ENCODE results near the gene PPP1R9A.

Gene PPP1R9A

DNA sequence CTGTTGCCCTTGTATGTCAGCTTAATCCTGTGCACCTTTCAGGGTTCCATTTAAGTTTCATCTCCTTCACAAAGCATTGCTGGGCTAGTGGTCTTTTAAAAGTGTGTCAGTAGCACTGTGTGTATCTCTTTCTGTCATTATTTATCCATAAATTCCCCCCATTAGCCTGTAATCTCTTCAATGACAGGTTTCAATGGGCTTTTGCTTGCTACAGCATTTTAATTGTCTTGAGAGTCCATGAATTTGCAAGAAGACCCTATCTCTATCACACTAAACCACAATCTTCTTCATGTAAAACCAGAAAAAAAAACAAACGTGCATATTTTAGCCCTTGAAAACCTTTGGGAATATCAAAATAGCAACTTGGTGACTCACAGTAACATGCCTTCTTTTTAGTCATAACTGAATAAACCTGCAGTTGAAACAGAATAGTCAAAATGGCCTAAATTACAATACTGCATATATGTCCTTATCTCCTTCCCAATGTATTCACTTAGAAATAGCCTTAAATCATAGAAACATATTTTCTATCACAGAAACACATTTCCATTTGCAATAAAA, 298.4 kb downstream of the PPP1R9A start:
- peak; percentile 47 for DNase-seq (ENCODE audit: low spot score)

DNA sequence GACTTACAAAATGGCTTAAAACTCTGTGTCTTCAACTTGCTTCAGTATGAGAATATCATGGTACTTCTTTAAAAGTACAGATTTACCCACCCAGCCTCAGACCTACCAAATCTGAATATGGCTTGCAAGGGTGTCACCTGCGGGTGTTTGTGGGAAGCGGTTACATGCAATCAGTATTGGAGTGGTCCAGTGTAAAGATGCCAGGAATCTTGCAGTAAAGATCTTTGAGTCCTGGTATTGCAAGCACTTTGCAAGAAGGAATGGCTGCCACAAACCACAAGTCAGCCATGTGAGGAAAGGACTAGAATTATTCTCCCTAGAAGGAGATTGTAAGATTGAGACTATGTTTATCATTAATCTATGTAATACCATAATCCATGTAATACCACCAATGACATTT, 301.9 kb downstream of the PPP1R9A start:
- no peak for DNase-seq (ENCODE audit: low spot score)

DNA sequence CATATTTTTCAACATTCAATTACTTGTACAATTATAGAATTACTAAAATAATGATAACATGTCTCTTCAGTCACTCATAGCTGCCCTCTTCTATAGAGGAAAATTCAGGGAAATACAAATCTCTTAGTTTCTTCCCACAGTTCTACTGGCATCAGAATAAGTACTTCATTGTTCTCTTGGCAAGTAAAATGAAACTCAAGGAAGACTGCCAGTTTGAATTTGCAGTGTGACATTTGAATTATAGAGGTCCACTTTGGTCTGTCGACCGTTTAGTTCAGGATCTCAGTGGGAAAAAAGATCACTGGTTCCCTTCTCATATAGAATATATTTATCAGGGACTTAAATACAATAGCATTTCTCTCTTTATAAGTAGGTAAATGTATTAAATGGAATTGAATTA, 302.4 kb downstream of the PPP1R9A start:
- no peak for DNase-seq (ENCODE audit: low spot score)

DNA sequence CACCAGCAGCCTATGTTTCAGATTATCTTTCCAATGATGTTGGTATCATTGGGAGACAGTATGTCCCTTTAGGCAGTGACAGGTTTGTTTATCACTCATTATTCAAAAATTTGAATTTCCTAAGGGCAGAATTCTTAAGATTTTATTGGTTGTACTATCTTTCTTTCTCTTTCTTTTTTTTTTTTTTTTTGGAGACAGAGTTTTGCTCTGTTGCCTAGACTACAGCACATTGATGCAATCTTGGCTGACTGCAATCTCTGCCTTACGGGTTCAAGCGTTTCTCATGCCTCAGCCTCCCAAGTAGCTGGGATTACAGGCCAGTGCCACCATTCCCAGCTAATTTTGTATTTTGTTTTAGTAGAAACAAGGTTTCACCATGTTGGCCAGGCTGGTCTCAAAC, 305.8 kb downstream of the PPP1R9A start:
- no peak for DNase-seq (ENCODE audit: low spot score)

DNA sequence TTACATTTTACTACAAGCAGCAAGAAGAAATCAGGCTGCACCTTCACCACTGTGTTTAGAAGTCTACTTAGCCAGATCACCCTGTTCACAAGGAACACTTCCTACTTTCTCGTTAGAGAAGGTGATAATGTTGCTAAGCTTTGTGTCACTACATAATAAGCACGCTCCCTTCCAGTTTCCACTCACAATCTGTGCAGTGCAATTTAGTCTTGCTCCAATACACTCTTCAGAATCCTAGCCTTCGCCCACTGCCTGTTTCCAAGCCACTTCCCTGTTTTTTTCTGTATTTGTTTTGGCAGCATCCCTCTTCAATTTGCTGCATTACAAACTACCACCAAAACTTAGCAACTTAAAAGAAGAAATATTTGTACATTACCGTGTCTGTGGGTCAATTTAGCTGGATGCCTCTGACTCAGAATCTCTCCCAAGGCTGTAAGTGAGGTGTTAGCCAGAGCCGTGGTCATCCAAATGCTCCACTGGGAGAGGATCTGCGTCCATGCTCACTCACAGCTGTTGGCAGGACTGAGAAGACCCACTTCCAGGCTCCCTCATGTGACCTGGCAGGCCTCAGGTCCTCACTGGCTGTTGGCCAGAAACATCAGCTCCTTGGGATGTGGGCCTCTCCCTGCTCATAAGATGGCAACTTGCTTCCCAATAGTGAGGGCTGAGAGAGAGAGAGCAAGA, 306.6 kb downstream of the PPP1R9A start:
- DNase-seq (ENCODE audit: low spot score), result peak; percentile 30

DNA sequence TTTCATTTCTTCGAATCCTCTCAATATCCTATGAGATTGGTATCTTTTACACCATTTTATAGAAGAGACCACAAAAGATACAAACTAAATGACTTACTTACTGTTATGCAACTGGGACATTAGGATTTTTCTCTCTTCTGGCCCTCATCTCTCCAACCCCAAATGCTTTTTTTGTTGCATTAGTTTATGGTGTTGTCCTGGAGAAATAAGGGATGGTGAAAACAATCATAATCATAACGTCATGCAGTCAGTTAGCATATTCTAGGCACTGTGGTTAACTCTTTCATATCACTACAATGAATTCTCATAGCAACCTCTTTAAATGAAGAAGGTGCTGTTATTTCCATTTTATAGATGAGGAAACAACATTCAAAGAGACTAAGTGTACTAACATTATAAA, 312.3 kb downstream of the PPP1R9A start:
- DNase-seq (ENCODE audit: low spot score), result no peak

DNA sequence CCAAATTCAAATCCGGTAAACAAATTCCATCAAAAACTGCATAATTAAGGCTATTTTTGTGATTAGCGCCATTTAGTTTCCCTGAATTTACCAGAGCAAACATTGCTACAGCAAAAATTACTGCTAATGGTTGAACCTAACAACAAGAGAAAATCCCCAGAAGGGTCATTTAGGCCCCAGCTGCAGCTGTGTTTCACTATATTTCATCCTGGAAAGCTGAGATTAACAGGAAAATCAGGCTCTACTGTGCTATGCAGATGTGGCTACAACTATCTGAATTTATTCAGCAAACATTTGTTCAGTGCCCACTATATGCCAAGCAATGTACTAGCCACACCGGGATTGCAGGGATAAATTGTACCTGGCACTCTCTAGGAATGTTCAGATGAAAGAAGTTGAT, 312.9 kb downstream of the PPP1R9A start:
- no peak for DNase-seq (ENCODE audit: low spot score)

DNA sequence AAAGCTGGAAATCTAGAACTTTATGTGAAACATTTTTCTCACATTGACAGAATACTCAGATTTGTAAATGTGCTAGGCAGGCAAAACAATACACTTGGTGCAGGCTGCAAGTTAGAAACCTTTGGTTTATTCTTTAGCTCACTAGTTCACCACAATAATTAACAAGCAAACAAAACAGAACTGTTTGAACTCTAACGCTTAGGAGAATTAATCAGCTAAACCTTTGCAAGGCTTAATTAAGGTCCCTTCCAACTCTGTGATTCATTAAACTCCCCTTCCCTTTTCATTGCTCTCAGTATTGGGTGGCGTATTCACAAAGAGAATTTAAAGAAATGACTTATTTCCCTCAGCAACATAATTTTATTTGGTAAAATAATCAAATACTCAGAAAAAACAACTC, 317.9 kb downstream of the PPP1R9A start:
- no peak for DNase-seq (ENCODE audit: low spot score)

DNA sequence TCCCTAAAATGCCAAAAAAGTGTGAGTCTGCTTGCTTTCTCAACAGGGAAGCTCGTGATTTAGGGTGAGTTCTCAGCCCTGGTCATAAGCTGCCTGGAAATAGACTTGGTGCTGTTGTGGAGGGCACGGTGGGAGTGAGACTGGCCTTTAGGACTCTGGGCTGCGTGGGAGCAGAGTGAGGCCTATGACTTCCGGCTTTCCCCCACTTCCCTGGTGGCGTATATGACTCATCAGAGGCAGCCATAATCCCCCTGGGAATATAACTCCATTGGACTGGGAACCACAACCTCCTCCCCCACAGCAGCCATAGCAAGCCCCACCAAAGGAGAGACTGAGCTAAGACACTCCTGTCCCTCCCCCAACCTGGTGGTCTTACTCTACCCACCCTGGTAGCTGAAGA, 321.9 kb downstream of the PPP1R9A start:
- DNase-seq (ENCODE audit: low spot score), result no peak

DNA sequence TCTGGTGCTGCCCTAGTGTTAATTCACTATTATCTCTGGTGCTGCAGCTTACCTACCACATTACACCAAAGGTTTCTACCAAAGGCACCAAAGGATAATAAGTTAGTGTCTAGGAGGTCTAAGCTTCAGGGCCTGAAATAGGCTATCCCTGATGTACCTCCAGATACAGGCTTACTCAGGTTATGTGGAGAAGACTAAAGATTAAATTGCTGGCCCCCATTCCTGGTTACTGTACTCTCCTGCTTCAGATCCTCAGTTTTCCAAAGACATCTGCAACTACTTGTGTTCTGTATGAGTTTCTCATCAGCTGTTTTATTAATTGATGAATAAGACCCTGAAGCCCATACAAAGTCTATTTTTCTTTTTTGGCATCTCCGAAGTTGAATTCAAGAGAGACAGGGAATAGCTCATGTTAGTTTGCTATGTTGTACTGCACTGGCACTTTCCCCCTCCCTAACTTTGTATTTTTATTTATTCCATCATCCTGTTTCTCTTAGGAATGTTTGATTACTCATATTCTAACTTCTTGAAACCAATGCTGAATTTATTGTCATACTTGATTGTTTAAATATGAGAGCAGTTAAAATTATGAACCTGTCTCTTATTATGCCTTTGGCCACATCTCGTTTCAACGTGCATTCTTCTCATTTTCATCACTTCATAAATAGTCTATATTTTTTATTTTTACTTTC, 331.0 kb downstream of the PPP1R9A start:
- DNase-seq (ENCODE audit: low spot score), result no peak

DNA sequence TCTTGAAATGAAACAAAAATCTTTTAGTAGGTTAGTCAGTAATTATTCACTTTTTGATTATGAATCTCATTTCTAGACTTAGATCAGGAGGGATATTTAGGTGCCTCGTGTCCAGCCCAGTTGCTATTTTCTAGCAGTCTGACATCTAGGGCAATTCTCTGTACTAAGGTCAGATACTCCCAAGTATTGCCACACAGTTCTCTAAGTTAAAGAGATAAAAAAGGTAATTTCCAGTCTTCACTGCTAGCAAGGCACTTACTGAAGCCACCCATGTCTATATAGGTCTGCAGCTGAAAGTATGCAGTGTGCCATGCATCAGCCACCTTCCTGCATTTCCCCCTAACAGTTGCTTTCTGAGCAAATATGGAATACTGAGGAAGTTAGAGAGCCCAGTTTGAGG, 333.5 kb downstream of the PPP1R9A start:
- no peak for DNase-seq (ENCODE audit: low spot score)

DNA sequence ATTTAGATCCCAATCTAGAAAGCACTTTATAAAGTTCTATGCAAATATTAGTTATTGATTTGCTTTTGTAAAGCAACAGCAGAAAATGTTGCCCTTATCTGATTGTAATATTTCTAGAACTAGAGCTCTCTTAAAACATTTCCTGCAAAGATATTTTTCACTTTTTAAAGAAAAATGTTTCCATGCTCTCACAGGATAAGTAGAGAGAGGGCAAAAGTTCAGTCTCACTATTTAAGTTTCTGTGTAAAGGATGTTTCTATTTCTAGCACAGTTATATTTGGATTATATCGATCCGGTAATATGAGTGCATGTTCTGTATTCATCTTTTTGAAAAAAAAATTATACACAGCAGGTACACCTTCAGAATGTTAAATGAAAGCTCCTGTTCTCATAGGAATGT, 334.9 kb downstream of the PPP1R9A start:
- no peak for DNase-seq (ENCODE audit: low spot score)

DNA sequence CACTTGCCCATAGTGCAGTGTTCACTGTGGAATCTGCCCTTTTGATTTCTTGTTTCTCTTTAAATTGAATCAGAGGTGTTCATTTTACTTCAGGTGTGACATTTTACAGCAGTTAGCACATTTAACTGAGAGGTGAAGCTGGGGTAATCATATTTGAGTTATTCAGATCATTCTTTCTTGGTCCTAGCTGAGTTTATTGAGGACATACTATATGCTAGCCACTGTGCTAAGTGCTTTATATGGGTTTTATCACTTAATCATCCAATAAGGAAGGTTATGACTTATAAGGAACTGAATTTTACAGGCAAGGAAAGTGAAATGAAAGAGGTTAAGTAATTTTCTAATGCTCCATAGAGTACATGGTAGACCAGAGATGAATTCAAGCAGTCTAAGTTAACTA, 337.2 kb downstream of the PPP1R9A start:
- no peak for DNase-seq (ENCODE audit: low spot score)

DNA sequence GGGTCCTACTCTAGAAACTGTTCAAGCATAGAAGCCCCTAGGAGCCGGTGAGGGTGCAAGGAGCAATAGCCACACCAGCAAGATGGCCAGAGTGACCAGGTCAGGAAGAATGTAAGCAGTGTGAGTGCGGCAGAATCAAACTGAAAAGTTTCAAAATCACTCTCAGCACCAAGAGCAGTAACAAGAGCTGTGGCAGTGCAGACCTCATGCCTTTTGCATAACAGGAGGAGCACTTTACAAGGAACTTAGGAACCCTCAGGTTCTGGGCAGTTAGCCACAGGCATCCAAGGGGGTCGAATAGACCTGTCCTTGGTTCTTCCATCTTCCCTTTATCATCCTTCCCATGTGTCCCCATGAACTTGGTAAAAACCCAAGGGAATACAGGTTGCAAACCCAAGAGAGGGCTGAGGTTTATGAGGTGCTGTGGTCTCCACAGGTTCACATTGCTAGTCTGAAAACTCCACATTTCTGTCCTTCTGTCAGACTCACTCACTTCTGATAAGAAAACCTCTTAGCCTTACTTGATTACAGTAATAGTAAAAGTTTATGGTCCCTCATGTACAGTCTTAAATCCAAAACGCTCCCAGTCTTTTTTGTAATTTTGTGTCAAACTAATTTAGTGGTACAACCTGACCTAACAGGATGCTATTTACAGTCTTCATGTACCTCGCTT, 338.6 kb downstream of the PPP1R9A start:
- DNase-seq (ENCODE audit: low spot score), result no peak

DNA sequence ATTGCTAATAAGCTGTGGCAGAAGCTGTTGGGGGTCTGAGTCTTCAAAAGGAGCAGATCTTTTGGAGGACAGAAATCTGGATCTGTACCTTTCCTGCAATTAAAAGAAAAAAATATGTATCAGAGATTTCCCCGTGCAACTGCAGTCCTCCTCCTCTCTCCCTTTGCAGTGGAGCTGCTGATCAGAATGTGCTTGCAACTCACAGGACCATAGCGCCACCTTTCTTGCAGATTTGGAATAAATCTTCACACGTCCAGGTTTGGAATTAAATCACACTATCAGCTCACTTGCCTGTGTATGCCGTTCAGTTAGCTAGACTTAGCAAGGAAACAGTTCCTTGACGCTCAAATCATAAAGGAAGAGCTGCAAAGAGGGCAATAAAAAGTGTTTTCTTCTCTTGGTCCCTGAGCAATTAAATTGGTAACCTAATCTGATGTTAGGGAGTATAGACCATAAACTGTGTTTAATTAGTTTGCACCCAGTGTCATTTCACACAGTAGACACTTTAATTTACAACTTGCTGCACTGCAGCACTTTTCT, 339.5 kb downstream of the PPP1R9A start:
- DNase-seq (ENCODE audit: low spot score), result peak; percentile 60

DNA sequence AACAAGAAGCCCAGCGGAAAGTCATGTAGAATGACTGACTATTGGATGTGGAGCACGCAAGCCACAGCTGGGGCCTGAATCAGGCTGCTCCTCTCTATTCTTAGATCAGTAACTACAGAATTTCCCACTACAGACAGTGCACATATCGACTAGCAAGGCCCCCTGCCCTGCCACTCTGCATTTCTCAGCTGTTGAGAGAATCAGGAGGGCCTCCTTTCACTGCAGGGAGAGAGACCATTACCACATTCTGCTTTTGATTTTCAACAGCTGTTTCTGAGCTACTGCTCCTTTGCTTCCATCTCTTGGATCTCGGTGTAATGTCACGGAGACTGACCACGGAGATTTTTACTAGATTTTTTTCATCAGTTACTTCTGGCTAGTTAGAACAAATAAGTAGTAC, 343.2 kb downstream of the PPP1R9A start:
- no peak for DNase-seq (ENCODE audit: low spot score)

DNA sequence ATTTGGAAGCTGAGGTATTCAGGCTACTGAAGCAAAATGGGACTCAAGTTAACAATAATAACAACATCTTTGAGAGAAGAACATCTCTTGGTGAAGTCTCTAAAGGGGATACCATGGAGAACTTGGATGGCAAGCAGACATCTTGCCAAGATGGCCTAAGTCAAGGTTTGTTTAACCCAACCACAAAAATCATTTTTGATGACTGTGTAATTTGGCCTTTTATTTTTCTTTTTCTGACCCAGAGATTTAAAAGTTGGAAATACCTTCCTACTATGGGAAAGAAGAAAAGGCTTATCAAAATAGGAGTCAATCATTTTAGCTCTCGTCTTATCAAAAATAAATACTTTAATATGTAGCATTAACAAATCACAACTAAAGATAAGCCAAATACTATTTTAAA, 344.6 kb downstream of the PPP1R9A start:
- DNase-seq (ENCODE audit: low spot score), result no peak

DNA sequence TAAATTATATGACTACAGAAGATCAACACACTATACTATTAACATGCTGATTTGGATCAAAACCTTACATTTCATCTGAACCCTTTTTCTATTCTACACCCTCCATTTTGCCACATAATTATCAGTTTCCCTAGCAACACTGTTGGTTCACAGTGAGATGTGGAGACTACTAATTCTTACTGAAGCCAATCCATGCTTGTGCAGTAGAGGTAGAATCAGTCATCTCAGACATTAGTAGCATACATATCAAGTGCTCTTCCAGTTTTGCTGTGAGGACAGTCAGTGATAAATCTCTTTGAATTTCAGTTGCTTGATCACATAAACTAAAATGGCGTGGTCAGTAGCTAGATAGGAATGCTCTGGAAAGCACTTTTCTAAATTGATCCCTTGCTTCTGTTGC, 346.6 kb downstream of the PPP1R9A start:
- no peak for DNase-seq (ENCODE audit: low spot score)

DNA sequence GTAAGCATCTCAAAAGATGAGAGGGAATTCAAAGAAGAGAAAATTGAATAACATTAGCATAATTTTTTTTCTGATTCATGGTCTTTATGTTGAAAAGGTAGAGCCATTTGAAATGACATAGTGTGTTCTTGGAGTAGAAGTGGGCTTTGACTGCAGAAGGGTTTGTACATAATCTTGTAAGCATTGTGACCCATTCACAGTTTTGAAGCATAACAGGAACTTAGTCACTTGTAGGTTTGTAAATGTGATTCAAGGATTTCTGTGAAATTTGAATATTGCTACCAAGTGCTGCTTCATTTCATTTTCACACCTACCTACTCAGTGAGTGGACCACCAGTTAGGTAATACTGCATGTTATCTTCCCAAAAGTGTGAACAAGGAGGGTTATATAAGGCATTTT, 348.3 kb downstream of the PPP1R9A start:
- DNase-seq (ENCODE audit: low spot score), result no peak

DNA sequence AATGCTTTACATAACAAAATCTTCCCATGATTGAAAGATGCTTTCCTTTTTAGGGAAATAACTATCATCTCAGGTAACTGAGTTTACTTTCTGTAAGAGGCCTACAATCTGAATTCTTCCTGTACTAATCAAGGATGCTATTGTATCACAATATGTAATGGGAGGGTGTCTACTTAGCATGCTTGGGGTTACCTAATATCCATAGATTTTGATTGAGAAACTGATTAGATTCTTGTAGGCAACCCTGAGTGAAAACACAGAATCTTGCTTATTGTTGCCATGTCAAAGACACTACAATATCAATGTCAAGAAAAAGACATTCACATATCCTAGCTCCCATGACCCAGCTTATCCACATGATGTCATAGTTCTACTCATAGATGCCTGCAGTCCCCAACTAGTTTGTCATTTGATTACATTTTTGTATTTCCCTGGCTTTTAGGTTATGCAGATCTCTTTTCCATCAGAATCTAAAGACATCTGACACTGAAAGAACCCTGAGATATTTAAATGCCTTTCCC, 354.6 kb downstream of the PPP1R9A start:
- DNase-seq (ENCODE audit: low spot score), result no peak

DNA sequence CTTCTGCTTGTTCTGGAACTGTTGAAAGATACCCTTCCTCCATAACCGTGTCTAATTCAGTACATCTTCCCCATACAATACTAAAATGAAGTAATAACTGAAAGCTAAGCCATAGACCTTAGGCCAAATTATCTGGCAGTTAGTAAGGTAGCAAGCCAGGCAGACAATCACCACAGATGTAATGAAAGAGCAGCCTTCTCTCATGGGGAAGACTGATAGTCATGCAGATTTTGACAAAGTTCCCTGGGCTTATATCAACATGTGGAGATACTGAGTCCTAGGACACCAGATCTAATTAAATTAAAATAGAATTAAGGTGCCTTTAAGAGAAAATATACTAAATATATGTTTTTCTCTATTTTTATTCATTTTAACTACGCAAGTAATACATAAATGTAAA, 355.5 kb downstream of the PPP1R9A start:
- DNase-seq (ENCODE audit: low spot score), result no peak

DNA sequence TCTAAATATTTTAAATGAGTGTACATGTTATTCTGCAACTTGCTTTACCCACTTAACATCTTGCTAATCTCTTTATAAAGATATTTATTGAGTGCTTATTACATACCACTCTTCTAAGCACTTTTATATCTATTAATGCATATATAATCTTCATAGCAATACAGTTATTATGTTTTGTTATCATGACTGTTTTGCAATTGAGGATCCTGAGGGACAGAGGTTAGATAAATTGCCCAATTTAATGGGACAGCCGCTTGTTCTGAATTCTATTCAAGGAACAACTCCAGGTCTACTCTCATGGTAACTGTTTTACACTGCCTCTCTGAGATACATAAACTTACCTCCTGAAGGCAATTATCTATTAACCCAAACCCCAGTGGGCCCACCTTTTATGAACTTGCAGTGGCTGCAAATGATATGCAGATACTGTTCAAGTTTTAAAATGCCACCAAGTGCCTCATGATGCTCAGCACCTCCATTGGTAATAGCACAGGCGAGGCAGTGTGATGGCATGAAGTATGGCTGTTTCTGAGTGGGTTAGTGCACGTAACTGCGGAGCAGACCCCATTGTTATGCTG, 356.5 kb downstream of the PPP1R9A start:
- DNase-seq (ENCODE audit: low spot score), result no peak
